Cardiac septum (tissue), 1 donor: ENCODE results near the gene PDGFC. TPM values are rescaled to one million over a fixed set of nuclear protein-coding genes. Genes with fewer than 3 reads are reported as not detected.

Experiments
- DNase-seq: peaks from one replicate; pipeline ENCODE4 v3.0.0-alpha.2; 2020; ENCODE audit warnings: low spot score
- intact Hi-C: fragments of 100-400 bp; cut with DNase I; formaldehyde crosslinking; loops from one replicate; pipeline ENCODE4 v1.14.0; 2022
- total RNA-seq: library from RNA; stranded (reverse); fragmentation: NEBNext Ultra II Directional; extraction: Animal tissue kit (Norgen Biotek cat#: 25700); gene quantifications from one replicate; pipeline ENCODE4 v1.2.1, GENCODE V29; 2021
- donor health status: DM: no; HTN: no; CAD: no.

PDGFC gene
- total RNA-seq, 1 donor from 2014 or later: 16.9 TPM

- intact Hi-C loops: no loop called here
- DNase-seq: no peak
Measured at GRCh38 chr4:156931267-156931666, 40.3 kb downstream of the PDGFC start.

DNA sequence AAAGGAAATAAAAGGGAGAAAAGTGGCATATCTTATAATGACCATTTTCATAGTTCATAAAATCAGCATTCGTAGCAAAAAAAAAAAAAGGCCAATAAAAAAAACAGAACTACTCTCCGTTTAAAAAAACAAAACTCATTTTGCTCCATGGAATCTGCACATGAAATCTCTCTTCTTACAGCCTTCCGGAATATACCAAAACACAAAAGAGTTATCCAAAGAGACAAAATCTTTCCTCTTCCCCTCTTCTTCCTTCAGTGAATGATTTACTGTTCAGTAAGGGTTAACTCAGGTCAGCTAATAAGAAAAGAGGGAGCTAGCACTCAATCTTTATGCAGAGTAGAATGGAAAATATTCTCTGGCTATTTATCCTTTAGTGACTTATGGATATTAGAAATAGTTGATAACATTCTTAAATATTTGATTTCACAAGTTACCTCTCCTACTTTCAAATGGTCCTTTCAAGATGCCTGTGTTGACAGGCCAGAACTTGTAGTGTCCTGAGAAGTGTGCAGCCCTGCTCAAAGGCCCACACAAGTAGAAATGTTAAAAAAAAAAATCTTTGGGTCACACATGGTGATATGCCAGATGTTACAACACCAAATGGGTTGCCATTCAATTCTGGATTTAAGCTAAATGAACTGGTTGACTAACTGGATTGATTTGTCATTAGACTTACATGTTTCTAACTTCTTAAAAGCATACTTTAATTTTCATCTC lies 42.1 kb downstream of the PDGFC start:
- intact Hi-C loops: no loop called here
- DNase-seq: no peak

DNA sequence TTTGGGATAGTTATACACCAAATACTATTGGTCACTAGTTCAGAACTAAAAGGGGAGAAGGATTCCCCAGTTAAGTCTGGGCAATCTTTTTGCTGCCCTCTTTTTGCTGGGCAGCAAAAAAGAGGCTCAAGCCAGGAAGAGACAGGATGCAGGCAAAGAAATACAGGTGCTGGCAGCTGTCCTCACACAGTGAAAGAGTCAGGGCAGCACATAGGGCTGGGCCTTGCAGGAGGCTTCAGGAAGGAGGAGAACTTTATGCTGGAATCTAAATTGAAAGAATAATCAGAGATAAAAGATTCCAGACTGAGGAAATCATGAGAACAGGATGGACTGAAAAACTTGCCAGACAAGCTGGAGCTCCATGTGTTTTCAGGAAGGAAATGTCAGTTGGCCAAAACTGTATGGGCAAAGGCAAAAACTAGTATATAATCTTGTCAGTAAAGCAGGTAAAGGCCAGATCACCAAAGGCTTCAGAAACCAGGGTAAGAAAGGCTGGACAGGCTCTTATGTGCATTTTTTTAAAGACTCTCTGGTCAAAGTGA lies 46.8 kb downstream of the PDGFC start:
- no peak for DNase-seq
- intact Hi-C loops: no loop called here

- DNase-seq: no peak
- intact Hi-C loops: no loop called here
Measured at GRCh38 chr4:156923525-156923924, 48.1 kb downstream of the PDGFC start.

DNA sequence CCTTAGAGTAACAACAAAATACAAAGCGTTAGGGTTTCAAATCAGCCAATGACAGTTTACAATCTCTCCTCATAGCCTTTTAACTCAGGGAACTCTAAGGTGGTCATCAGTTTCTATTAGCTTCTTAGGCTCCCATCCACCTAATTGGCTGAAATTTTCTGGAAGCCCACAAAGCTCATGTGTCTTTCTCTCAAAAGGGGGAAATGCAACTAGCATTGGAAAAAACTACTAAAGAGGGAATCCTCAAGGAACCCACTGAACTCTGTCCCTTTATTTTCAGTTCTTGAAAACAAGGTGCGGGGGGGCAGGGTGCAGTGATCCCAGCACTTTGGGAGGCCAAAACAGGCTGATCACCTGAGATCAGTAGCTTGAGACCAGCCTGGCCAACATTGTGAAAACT lies 56.4 kb downstream of the PDGFC start:
- intact Hi-C loops: no loop called here
- no peak for DNase-seq

DNA sequence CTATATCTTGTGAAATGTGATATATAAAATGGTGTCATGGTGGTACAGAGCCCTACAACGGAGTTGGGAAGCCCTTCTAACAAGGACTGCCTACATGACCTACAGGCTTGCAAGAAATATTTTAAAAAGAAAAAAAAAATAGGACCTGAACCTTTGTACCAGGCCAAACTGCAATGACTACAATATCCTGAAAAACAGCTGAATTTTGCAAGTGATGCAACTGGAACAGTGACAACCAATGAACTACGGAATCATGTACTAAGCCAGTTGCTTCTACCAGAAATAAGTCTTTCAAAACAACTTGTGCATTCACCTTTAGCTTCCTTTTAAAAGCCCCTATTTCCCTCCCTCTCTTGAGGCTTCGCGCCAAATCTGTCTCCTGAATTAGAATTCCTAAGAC lies 58.4 kb downstream of the PDGFC start:
- no peak for DNase-seq
- intact Hi-C loops: no loop called here

DNA sequence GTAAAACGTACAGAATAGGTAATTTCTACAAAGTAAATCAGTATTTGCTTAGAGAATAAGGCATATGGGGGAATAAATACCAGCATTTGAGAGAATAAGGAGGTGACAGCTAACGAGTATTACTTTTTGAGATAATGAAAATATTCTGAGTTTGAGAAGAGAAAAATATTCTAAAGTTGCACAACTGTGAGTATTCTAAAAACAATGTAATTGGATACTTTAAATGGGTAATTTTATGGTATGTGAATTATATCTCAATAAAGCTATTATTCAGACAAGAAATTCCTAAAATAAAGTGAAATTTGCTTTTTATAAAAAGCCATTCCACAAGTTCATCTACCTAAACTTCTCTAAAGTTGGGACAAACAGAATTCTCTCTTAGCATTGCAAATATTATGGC lies 62.6 kb downstream of the PDGFC start:
- intact Hi-C loops: no loop called here
- DNase-seq: no peak

GRCh38 chr4:156906325-156906724 lies 65.3 kb downstream of the PDGFC start:
- intact Hi-C loops: no loop called here
- no peak for DNase-seq

- no peak for DNase-seq
- intact Hi-C loops: no loop called here
Measured at GRCh38 chr4:156901871-156902270, 69.7 kb downstream of the PDGFC start.

- intact Hi-C loops: no loop called here
Measured at GRCh38 chr4:156898373-156899117, 73.1 kb downstream of the PDGFC start.

DNA sequence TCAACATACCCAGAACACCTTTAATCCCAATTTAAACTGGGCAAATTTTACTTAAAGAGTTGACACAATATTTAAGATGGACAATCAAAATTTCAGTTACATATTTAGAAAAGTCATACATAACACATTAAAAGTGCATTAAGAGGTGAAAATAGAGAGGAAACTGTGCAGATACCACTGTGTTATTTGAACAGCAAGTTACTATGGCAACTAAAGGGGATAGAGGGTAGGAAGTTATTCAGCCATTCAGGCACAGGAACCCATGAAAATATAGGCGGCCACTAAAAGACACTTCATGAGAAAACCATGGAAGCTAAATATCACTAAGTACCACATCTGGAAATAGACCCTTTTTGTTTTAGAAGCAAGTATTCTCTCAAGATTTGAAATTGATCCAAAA lies 75.1 kb downstream of the PDGFC start:
- DNase-seq: no peak

More at GRCh38 chr4:156898373-156899117, 73.1 kb downstream of the PDGFC start:
- no peak for DNase-seq

GRCh38 chr4:156894234-156894633 lies 77.4 kb downstream of the PDGFC start:
- DNase-seq: no peak
- intact Hi-C loops: no loop called here

More for the DNA sequence above, 75.1 kb downstream of the PDGFC start:
- intact Hi-C loops: no loop called here

- DNase-seq: no peak
- intact Hi-C loops: no loop called here
Measured at GRCh38 chr4:156892805-156893204, 78.8 kb downstream of the PDGFC start.

DNA sequence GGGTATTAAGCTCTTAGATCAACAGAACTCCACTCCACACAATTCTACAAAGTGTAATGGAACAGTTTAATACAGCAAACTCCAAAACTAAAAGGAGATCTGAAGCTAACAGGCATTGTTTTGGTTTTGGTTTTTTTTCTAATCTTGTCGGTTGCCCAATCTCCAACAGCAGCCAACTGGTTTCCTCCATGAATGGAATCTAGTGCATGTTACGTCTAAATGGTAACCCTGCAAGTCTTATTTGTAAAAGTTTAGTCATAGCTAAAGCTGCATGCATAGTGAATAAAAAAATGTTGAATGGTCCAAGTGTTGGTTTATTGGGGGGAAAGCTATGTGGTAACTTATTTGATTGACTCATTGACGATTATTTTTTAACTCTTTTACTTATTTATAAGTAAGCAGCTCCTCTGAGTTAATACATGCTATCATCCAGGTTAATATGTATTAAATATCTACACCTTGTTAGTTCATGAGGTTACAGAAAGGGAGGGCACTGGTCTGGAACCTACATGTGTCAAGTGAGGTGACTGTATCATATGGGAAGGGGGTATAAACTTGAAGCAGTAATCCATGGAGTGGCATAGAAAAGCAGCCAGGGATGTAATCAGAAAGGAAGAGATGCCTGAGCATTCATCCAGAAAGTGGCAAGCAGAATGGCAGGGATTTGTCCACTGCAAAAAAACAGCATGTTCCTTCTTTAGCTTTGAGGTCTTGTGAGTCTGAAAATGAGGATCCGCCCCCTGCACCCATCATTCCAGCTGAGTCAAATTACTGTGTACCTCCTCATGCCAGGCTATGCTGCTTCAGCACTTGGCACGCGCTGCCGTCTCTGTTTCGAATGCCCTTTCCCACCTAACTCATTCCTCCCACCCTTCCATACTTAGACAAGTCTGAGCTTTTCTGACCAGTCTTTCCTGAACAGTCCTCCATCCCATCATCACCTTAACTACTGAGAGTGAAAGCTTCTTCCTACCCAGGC lies 81.7 kb downstream of the PDGFC start:
- intact Hi-C loops: no loop called here
- DNase-seq: no peak

- intact Hi-C loops: no loop called here
- no peak for DNase-seq
Measured at GRCh38 chr4:156888762-156889161, 82.8 kb downstream of the PDGFC start.

GRCh38 chr4:156886481-156886880 lies 85.1 kb downstream of the PDGFC start:
- intact Hi-C loops: no loop called here
- no peak for DNase-seq

DNA sequence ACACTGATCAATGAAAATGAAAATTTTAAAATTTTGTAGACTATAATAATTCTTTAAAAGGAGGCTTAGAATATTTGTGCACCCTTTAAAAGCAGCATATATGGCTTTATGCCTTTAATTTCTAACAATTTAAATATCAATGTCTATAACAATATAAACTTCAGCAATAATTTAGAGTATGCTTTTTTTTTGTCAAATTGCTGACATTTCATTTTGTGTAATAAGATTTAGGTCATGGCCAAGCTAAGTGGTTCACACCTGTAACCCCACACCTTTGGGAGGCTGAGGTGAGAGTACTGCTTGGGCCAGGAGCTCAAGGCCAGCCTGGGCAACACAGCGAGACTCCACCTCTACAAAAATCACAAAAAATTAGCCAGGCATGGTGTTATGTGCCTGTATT lies 86.2 kb downstream of the PDGFC start:
- intact Hi-C loops: no loop called here
- DNase-seq: no peak

- intact Hi-C loops: no loop called here
Measured at GRCh38 chr4:156884183-156884582, 87.4 kb downstream of the PDGFC start.

DNA sequence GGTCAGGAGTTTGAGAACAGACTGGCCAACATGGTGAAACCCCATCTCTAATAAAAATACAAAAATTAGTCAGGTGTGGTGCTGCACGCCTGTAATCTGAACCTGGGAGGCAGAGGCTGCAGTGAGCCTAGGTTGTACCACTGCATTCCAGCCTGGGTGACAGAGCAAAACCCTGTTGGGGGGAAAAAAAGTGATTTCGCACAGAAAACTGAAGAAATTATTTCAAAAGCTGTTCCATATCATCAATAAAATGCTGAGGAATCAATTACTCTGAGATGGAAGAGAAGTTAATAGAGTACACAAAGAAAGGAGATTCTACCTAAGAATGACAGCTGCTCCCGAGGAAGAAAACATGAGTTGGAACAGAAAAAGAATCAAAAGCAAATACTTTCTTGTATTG lies 95.9 kb downstream of the PDGFC start:
- intact Hi-C loops: no loop called here
- DNase-seq: no peak

More at GRCh38 chr4:156884183-156884582, 87.4 kb downstream of the PDGFC start:
- no peak for DNase-seq

GRCh38 chr4:156875055-156875454 lies 96.5 kb downstream of the PDGFC start:
- DNase-seq: no peak
- intact Hi-C loops: no loop called here
